Fibroblast of lung (primary cell): ENCODE data around the gene ZBP1.

ENCODE experiments used
- CTCF ChIP-seq, 2 donors: IDR thresholded peaks in 1 of 2; conservative IDR thresholded peaks in 1 of 2; 1 replicate in 1 of 2; 2 replicates in 1 of 2; pipeline ENCODE4 v1.5.1; 2011 to 2012; ENCODE audit warnings: low read length in 2 of 2, control low read depth in 1 of 2, inconsistent platforms in 1 of 2, low read depth in 1 of 2, mild to moderate bottlenecking in 1 of 2
- EZH2 ChIP-seq: IDR thresholded peaks from 2 replicates; pipeline ENCODE4 v1.5.1; 2012; ENCODE audit warnings: low read length, control low read depth, mild to moderate bottlenecking; ENCODE audit errors: missing control alignments

GRCh38 chr20:57620274-57620990 is at the start of gene ZBP1:
- TF ChIP-seq CTCF (conservative IDR thresholded peaks at IDR 0.05 in 1 of 2, IDR thresholded peaks at IDR 0.05 in 1 of 2; ENCODE audit: low read depth in 1 of 2, low read length in 2 of 2) (no peak), EZH2 (no peak)
